Peyer's patch (tissue), 4 donors: Measurements from ENCODE around the gene AKT2.

Experiments
- POLR2A ChIP-seq, 2 donors: fragments of 450-650 bp; IDR thresholded peaks; one replicate each; pipeline ENCODE4 v1.5.1; 2017; ENCODE audit warnings: antibody characterized with exemption in 2 of 2, mild to moderate bottlenecking in 2 of 2, moderate library complexity in 2 of 2
- TF ChIP-seq, protein P1 (sequence below), 6 experiments: fragments of 450-650 bp in 4 of 6; fragments of 200-600 bp in 2 of 6; sonication (generic) in 1 of 6; IDR thresholded peaks; one replicate each; pipeline ENCODE4 v1.5.1; 2017 to 2019; ENCODE audit warnings: antibody characterized with exemption in 6 of 6, mild to moderate bottlenecking in 3 of 6, moderate library complexity in 1 of 6

DNA sequence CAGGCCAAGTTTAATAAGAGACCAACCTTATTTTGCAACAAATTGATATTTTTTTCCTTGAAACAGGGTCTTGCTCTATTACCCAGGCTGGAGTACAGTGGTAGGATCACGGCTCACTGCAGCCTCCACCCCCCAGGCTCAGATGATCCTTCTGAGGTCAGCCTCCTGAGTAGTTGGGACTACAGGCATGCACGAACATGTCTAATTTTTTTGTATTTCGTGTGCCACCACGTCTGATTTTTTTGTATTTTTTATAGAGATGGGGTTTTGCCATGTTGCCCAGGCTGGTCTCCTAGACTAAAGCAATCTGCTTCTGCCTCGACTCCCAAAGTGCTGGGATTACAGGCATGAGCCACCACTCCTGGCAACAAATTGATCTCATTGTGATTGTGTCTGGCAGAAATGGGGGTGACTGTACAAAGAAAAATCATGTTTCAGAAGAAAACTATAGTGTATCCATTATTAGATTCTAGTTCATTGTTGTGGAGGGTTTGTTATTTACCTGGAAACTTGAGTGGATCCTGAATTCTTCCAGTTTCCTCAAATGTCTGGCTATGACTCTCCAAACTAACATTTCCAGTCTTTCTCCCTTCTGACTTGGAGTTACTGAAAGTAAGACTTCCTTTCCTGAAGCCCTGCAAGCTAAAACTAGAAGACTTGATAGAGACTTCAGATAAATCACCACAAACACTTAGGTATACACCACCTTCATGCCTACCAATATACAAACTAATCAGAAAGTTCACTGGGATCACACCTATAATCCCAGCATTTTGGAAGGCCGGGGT is 17.3 kb upstream of the AKT2 start:
- TF ChIP-seq, protein P1, sequence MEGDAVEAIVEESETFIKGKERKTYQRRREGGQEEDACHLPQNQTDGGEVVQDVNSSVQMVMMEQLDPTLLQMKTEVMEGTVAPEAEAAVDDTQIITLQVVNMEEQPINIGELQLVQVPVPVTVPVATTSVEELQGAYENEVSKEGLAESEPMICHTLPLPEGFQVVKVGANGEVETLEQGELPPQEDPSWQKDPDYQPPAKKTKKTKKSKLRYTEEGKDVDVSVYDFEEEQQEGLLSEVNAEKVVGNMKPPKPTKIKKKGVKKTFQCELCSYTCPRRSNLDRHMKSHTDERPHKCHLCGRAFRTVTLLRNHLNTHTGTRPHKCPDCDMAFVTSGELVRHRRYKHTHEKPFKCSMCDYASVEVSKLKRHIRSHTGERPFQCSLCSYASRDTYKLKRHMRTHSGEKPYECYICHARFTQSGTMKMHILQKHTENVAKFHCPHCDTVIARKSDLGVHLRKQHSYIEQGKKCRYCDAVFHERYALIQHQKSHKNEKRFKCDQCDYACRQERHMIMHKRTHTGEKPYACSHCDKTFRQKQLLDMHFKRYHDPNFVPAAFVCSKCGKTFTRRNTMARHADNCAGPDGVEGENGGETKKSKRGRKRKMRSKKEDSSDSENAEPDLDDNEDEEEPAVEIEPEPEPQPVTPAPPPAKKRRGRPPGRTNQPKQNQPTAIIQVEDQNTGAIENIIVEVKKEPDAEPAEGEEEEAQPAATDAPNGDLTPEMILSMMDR (IDR thresholded peaks at IDR 0.05) = no peak
- no peak for TF ChIP-seq POLR2A (IDR thresholded peaks at IDR 0.05)
